Erythroblast (primary cell): ENCODE data around the gene DACH1.

ENCODE experiments used
- GATA1 ChIP-seq: IDR thresholded peaks from 2 replicates; pipeline ENCODE4 v1.6.1; 2011; ENCODE audit warnings: low read depth, mild to moderate bottlenecking, control low read depth, low read length, moderate library complexity
- POLR2A ChIP-seq: IDR thresholded peaks from 2 replicates; pipeline ENCODE4 v1.6.1; 2011; ENCODE audit warnings: mild to moderate bottlenecking, low read length

DNA sequence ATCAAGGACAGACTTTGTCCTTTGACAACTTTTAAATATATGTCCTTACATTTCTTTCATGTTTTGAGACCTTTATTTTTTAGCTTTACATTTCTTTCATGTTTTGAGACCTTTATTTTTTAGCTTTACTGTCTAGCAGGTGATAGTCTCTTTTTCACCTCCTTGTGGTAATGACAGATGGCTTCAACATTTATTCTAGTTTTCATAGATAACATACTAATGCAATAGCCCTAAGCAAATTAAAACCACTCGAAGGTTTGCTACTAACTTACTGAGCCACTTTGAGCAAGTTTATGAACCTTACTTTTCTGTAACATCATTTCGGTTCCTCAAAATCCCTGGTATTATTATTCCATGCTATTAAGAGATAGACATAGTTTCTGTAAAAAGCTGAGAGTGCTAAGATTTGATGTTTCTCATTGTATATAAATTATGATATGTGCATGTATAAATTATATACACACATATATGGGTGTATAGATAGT, 4.5 kb downstream of the DACH1 start:
- TF ChIP-seq POLR2A, result no peak
- TF ChIP-seq GATA1, result no peak
